ENCODE results near the gene KCNN2. TPM values are rescaled to one million over a fixed set of nuclear protein-coding genes. Genes with fewer than 3 reads are reported as not detected.

Gene KCNN2
- total and polyA plus RNA-seq, 2 of the 4 experiments (the other 2 are of a cell fraction), result 2.2 to 8.8 TPM

DNA sequence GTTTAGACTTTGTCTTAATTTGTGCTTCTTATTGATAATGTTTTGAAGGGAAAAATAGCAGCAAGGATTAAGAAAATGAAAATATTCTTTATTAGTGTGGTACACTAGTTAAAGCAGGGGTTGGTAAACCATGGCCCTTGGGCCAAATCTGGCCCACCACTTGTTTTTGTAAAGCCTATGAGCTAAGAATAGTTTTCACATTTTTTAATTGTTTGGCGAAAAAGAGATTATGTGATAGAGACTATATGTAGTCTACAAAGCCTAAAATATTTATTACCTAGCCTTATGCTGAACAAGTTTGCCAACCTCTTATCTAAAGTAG lies 57.2 kb downstream of the KCNN2 start:
- H4K20me1 ChIP-seq (ENCODE audit: insufficient read depth, low read length), result no peaks in the 10 kb centered on the region
- peaks cover 5% of the 10 kb centered on the region for H3K4me1 ChIP-seq (ENCODE audit: control insufficient read depth, insufficient read depth, low read length)
- H3K4me2 ChIP-seq (ENCODE audit: low read depth, low read length), result no peak overlapping the region
- H3K4me3 ChIP-seq (ENCODE audit: insufficient read depth, low read depth, low read length), result no peak overlapping the region
- H3K79me1 ChIP-seq (ENCODE audit: low read depth in 1 of 2, low read length in 2 of 2), result peaks cover 0 to 2% of the 10 kb centered on the region in 2 experiments; a peak in 2 of 4 replicates
- no peaks in the 10 kb centered on the region for H3K9me3 ChIP-seq (ENCODE audit: control insufficient read depth, insufficient read depth, low read length)
- H3K9me1 ChIP-seq (ENCODE audit: insufficient read depth, low read length), result no peaks in the 10 kb centered on the region; the same call in 1 of the 2 replicates
- no peak overlapping the region for H3K4ac ChIP-seq (ENCODE audit: low read depth, low read length)
- CTCF ChIA-PET, result no interaction called here
- H2AK9ac ChIP-seq (replicated peaks; ENCODE audit: low read depth, low read length, poor library complexity), result no peak overlapping the region
- H3K18ac ChIP-seq (ENCODE audit: low read depth, low read length), result no peak overlapping the region
- BruUV-seq (replicated peaks), result no TSS peak
- no peak overlapping the region for H2AFZ ChIP-seq (replicated peaks; ENCODE audit: low read length, poor library complexity)
- H4K8ac ChIP-seq (ENCODE audit: low read depth in 2 of 2, low read length in 2 of 2), result no peak overlapping the region
- no peak overlapping the region for H3K9ac ChIP-seq (ENCODE audit: low read depth, low read length)
- H3K23ac ChIP-seq (ENCODE audit: low read depth, low read length), result no peak overlapping the region
- in situ Hi-C loops (cut with MboI; ENCODE audit: low sequenced_read_pairs), result no loop called here
- no peak overlapping the region for H3K56ac ChIP-seq (ENCODE audit: extremely low read depth, insufficient read depth, low read length)
- ATAC-seq (ENCODE audit: low read depth) (no peak), DNase-seq (no peak)
- no peak overlapping the region for H3K27ac ChIP-seq (ENCODE audit: insufficient read depth, low read length)
- no peaks in the 10 kb centered on the region for H3K36me3 ChIP-seq (ENCODE audit: control insufficient read depth, insufficient read depth, low read length)
- no CpG with 5 or more reads among the region's 1 CpG for WGBS, 2 experiments (ENCODE audit: extremely low coverage in 2 of 2, insufficient read length in 1 of 2)
- no peak overlapping the region for H2BK15ac ChIP-seq (ENCODE audit: low read depth, low read length)
- H2BK20ac ChIP-seq (ENCODE audit: low read depth, low read length), result no peak overlapping the region
- H2BK120ac ChIP-seq (ENCODE audit: low read depth, low read length), result no peak overlapping the region
- no peak overlapping the region for H2BK5ac ChIP-seq (ENCODE audit: low read depth, low read length, poor library complexity, severe bottlenecking)
- POLR2A ChIA-PET (ENCODE audit: unreplicated experiment), result no interaction called here
- TF ChIP-seq CEBPB (IDR thresholded peaks at IDR 0.05; ENCODE audit: low read depth, low read length), result no peak
- no peak for TF ChIP-seq CHD1 (IDR thresholded peaks at IDR 0.05; ENCODE audit: low read depth, low read length)
- no peak for TF ChIP-seq MXI1 (IDR thresholded peaks at IDR 0.05; ENCODE audit: borderline replicate concordance, low read depth, low read length)
- no peak for TF ChIP-seq MAZ (IDR thresholded peaks at IDR 0.05; ENCODE audit: borderline replicate concordance, low read depth, low read length)
- TF ChIP-seq, protein P1, sequence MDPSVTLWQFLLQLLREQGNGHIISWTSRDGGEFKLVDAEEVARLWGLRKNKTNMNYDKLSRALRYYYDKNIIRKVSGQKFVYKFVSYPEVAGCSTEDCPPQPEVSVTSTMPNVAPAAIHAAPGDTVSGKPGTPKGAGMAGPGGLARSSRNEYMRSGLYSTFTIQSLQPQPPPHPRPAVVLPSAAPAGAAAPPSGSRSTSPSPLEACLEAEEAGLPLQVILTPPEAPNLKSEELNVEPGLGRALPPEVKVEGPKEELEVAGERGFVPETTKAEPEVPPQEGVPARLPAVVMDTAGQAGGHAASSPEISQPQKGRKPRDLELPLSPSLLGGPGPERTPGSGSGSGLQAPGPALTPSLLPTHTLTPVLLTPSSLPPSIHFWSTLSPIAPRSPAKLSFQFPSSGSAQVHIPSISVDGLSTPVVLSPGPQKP (IDR thresholded peaks at IDR 0.05; ENCODE audit: borderline replicate concordance, low read depth, low read length), result no peak
- TF ChIP-seq, protein P2, sequence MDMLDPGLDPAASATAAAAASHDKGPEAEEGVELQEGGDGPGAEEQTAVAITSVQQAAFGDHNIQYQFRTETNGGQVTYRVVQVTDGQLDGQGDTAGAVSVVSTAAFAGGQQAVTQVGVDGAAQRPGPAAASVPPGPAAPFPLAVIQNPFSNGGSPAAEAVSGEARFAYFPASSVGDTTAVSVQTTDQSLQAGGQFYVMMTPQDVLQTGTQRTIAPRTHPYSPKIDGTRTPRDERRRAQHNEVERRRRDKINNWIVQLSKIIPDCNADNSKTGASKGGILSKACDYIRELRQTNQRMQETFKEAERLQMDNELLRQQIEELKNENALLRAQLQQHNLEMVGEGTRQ (IDR thresholded peaks at IDR 0.05; ENCODE audit: low read depth, low read length), result no peak
- TF ChIP-seq FOS (IDR thresholded peaks at IDR 0.05; ENCODE audit: low read depth, low read length), result no peak
- no peak for TF ChIP-seq RFX5 (IDR thresholded peaks at IDR 0.05; ENCODE audit: low read depth, low read length)
- TF ChIP-seq RAD21 (IDR thresholded peaks at IDR 0.05; ENCODE audit: low read length), result no peak
- no peak for TF ChIP-seq NFE2L2 (IDR thresholded peaks at IDR 0.05; ENCODE audit: low read depth, low read length)
- TF ChIP-seq MAFK (IDR thresholded peaks at IDR 0.05; ENCODE audit: low read depth, low read length), result no peak
- TF ChIP-seq POLR2A (IDR thresholded peaks at IDR 0.05; ENCODE audit: low read depth, low read length), result no peak
- TF ChIP-seq SMC3 (IDR thresholded peaks at IDR 0.05; ENCODE audit: low read depth, low read length), result no peak
- no peak overlapping the region for H2AK5ac ChIP-seq (ENCODE audit: low read depth, low read length)
- H3K14ac ChIP-seq (replicated peaks; ENCODE audit: low read depth, low read length), result no peak overlapping the region
- H4K5ac ChIP-seq (ENCODE audit: low read depth, low read length), result no peak overlapping the region
- no peaks in the 10 kb centered on the region for H3K27me3 ChIP-seq (ENCODE audit: control insufficient read depth, insufficient read depth, low read length)
- dilution Hi-C loops (cut with HindIII; ENCODE audit: low sequenced_read_pairs, unreplicated experiment), result no loop called here
- intact Hi-C loops (cut with micrococcal nuclease), result loop anchor here (10.0 kb wide), 1 partner anchor 164 kb away; no protein-coding TSS in a partner anchor
- no peak overlapping the region for H4K91ac ChIP-seq (ENCODE audit: insufficient read depth, low read depth, low read length)

Measured in IMR-90 (cell line).